Tracheal epithelial cell (primary cell): ENCODE results near the gene SLC43A1. TPM values are rescaled to one million over a fixed set of nuclear protein-coding genes. Genes with fewer than 3 reads are reported as not detected.

Experiments
- total RNA-seq: library from RNA; depleted of rRNA; stranded (reverse); fragments of >200 nt; gene quantifications from 2 replicates; pipeline ENCODE4 v1.2.1, GENCODE V29; 2014

The SLC43A1 gene
- total RNA-seq, result 1.2 and 5.5 TPM in 2 replicates

DNA sequence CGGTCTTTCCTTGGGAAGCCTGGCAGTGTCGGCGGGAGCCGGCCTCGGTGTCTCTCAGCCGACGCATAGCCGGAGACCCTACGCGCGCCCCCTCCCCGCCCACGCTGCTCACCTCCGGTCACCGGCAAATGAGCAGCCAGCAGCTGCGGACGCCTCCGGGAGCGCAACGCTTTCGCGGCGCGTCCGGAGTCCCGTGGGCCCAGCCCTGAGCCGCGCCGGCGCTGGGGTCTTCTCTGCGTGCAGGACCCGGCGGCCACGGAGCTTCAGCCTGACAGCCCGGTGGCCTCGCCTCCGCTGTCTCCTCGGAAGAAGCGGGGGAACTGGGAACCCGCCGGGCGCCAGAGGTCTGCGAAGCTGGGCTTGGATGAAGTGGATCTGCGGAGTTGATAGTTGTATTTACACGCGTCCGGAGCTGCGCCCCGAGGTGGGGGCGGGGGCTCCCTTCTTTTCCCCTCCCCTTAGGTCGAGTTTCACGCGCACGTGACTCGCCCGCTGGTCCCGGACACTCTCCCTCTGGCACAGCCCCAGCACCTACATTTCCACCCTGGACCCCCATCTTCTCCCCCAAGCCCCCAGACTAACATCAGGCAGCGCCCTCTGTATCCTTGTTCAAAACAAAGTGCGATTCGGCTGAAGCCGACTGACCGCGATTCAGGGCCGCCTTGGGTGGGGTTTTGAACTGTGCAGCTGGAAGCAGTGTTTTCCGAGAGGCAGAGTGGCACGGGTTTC, at the start of gene SLC43A1:
Gene SLC43A1 (minus strand): TSS at position 371 of the 729 bp plus-strand sequence. CDS start 1,591 bp downstream, outside the sequence.

DNA sequence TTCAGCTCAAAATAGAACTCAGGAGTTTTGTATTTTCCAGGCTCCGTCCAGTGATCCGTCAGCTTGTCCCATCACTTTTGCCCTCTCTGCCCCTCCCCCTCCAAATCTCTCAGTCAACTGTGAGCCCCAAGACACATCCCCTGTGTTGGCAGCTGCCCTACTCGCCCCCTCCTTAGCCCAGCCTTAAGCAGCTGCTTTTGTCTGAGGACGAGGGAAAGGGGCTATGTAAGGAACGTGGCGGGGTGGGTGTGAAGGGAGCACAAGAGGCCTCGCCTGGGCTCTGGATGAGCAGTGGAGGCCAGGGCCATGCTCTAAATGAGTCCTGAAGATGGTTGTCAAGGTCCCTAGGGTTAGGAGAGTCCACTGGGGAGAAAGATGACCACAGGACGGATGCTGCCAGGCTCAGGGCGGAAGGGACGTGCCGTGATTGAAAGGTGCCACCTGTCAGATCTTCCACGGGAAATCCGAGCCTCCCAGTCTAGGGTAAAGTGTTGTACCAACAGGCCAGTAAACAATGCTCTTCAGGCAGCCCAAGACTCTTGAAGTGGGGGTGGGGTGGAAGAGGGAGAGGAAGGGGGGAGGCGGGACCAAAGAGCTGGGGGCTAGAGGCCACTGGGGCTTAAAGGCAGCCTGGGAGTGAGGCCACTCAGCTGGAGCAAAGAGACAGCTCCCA, 21.6 kb upstream of the SLC43A1 start, which contains the start of gene SMTNL1:
Gene SMTNL1 (plus strand): TSS at position 649 of the 673 bp plus-strand sequence. CDS start 5,048 bp downstream, outside the sequence.

DNA sequence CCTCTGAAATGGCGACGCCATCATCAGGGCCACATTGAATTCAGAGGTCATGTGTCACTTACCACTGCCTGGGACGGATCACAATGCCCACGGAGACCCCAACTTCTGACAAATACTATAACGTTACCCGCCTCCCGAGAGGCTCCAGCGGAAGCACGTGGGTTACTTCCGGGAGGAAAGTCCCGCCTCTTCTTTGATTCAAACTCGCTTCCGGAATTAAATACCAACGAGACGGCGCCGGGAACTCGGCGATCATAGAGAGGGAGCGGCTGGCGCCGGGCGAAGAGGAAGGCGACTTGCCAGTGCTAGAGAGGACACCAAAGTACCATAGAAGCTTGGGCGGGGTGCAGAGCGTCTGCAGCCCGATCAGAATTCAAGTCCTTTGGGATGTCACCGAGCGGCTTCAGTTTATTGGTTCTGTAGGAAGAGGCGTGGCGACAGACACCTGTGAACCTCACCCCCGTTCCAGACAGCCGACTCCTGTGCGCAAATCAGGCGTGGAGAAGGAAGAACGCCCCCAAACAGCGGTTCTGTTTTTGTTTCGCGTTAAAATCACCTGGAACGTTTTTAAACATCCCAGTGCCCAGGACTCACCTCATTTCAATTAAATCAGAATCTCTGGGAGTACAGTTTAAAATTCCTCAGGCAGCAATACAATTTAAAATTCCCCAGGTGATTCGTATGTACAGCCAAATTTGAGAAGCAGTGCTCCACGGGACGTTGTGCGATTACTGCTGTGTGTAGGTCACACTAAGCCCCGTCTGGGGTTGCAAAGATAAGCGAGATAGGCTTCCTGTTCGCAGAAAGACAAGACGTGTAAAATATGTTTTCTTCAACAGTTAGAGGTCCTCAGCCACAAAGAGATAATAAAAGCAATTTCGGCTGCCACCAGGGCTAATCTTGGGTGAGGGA, 15.3 kb upstream of the SLC43A1 start, which contains the start of gene TIMM10:
Gene TIMM10 (minus strand): TSS at position 159 of the 912 bp plus-strand sequence. CDS start 565 bp downstream, outside the sequence.

DNA sequence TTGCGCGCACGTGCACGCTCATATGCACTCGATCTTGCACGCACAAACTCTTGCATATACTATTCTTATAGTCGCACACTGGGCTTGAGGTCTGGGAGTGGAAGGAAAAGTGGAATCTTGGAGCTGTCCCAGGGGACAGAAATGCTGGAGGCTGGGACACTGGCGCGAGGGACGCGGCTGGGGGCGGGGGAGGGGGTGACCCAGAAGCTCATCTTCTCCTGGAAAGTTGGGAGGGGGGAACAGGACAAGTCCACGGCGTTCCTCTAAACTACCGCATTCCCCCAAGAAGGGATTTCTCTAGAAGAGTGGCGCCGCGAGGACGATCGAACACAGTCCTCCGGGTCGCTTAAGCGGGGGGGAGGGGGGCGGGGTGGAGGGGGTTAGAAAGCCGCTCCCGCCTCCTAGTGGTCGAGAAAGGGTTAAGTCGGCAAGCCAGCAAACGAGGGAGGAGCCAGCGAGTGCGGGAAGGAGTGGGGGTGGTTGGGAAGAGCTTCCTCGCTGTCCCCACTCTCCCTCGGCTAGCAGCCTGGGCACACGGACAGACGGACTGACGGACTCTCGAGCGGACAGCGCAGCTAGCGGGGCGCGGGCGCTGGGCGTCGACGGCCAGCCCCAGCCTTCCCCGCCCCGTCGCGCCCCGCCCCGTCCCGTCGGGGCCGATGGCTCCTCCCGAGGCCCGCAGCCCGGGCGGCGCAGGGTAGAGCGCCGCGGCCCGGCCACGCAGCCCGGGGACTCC, 55.3 kb downstream of the SLC43A1 start, which contains the start of gene RTN4RL2:
Gene RTN4RL2 (plus strand): TSS at position 507 of the 736 bp plus-strand sequence. CDS start 338 bp downstream, outside the sequence.

Other genes with a start within 250 kb of the SLC43A1 start
- 96.8 and 147 TPM in 2 replicates for gene TNKS1BP1, start 190.8 kb downstream of the SLC43A1 start, total RNA-seq
- 78.6 and 82.5 TPM in 2 replicates for gene SSRP1, start 179.8 kb downstream of the SLC43A1 start, total RNA-seq
- gene P2RX3, start 177.3 kb downstream of the SLC43A1 start, total RNA-seq, result not detected in 2 replicates
- gene PRG3, start 134.6 kb downstream of the SLC43A1 start, total RNA-seq, result not detected in 2 replicates
- gene PRG2, start 125.1 kb downstream of the SLC43A1 start, total RNA-seq, result not detected in 2 replicates
- 3.8 and 23.4 TPM in 2 replicates for gene SLC43A3, start 88.6 kb downstream of the SLC43A1 start, total RNA-seq
- gene RTN4RL2, start 55.2 kb downstream of the SLC43A1 start, total RNA-seq, result not detected in 2 replicates
- 45.2 and 50.1 TPM in 2 replicates for gene TIMM10, start 15.1 kb upstream of the SLC43A1 start, total RNA-seq
- not detected in 2 replicates for gene SMTNL1, start 21.9 kb upstream of the SLC43A1 start, total RNA-seq
- gene UBE2L6, start 52.0 kb upstream of the SLC43A1 start, total RNA-seq, result 12.1 and 38.8 TPM in 2 replicates
- gene SERPING1, start 82.0 kb upstream of the SLC43A1 start, total RNA-seq, result 0.43 and 2.9 TPM in 2 replicates
- not detected in 2 replicates for gene YPEL4, start 134.2 kb upstream of the SLC43A1 start, total RNA-seq
- 19.0 and 23.4 TPM in 2 replicates for gene CLP1, start 142.1 kb upstream of the SLC43A1 start, total RNA-seq
- gene ZDHHC5, start 152.4 kb upstream of the SLC43A1 start, total RNA-seq, result 31.8 and 42.9 TPM in 2 replicates
- gene MED19, start 196.5 kb upstream of the SLC43A1 start, total RNA-seq, result 14.0 and 18.8 TPM in 2 replicates
- gene TMX2, start 196.9 kb upstream of the SLC43A1 start, total RNA-seq, result 61.2 and 68.2 TPM in 2 replicates
- gene SELENOH, start 225.8 kb upstream of the SLC43A1 start, total RNA-seq, result 153 and 187 TPM in 2 replicates
- gene BTBD18, start 236.1 kb upstream of the SLC43A1 start, total RNA-seq, result under 0.01 TPM in 1 of 2 replicates, not detected in the other
- 174 and 178 TPM in 2 replicates for gene CTNND1, start 246.1 kb upstream of the SLC43A1 start, total RNA-seq